Measurements from ENCODE around the gene DGCR2.
"Not testable (repeated sequence)": the region's sequence is repeated elsewhere in the genome, so short reads cannot be mapped to it uniquely, and the experiment has no call there.

Gene DGCR2

GRCh38 chr22:19106886-19107729 is 15.1 kb downstream of the DGCR2 start:
- DNase-seq: no peak

DNA sequence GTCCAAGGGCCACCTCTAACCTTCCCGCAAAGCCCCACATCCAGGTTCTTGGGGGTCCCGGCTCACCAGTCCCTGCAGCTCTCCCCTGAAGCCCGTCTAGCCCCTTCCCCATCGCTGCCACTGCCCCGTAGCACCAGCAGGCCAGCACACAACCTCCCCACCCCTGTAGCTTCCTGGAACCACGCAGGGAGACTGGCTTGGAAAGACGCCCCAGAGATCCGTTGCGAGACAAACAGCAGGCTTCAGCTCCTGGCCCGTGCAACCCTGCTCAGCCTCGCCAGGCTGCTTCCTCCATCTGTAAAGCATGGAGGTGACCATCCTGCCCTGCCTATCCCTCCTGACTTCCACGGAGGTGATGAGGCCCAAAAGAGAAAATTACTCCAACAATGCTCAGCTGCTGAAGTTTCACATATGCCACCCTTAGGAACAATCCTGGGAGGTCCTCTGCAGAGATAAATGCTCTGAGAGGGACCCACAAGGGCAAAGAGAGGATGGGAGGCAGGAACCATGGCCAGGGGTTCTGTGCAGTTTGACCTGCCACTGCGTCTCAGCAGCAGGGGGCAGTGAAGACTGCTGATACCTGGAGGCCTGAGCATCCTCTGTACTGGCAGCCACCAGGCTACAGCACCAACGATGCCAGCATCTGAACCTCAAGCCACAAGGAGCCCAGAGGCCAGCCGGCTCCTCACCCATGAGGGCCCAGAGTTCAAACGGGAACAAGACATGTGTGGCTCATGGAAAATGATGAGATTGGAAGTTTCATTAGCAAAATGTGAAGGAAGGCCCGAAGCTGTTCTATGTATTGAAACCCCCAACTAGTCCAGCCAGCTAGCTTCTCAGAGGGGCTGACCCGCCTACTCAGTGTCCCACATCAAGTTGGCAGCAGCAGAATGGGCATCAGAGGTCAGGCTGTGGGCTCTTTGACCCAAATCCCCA is 16.1 kb downstream of the DGCR2 start:
- DNase-seq: no peak

GRCh38 chr22:19105456-19105855 is 16.8 kb downstream of the DGCR2 start:
- no peak for DNase-seq

GRCh38 chr22:19103880-19104821 is 18.1 kb downstream of the DGCR2 start:
- no peak for DNase-seq

GRCh38 chr22:19098157-19098556 is 24.1 kb downstream of the DGCR2 start:
- no peak for DNase-seq

DNA sequence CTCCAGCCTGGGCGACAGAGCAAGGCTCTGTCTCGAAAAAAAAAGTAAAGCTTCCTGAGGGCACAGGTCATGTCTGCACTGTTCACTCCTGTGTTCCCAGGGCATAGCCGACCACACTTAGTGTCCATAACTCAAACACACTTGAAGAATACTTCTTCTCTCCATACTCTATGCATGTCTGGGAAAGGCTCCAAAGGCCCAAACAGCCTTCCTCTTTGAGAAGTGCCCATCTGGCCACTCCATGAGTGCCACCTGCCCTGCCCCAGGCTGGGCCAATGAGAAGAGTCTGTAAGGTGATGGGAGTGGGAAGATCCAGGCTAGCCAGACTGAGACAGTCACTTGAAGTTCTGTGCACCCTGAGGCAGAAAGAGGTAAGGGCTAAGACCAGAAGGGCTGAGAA is 24.7 kb downstream of the DGCR2 start:
- no peak for DNase-seq

DNA sequence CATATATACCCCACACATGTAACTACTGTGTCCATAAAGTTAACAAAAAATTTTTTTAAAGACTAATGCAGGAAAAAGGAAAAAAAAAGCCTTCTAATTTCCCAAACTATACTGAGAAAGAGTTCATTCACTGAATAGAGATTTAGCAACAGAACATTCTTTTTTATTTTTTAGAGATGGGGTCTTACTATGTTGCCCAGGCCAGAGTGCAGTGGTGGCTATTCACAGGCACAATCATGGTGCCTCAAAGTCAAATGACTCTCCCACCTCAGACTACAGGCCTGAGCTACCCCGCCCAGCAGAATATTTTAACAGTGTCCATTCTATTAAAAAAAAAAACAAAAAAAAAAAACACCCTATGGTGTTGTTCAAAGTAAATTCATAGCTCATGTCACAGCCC is 25.7 kb downstream of the DGCR2 start:
- DNase-seq: no peak

DNA sequence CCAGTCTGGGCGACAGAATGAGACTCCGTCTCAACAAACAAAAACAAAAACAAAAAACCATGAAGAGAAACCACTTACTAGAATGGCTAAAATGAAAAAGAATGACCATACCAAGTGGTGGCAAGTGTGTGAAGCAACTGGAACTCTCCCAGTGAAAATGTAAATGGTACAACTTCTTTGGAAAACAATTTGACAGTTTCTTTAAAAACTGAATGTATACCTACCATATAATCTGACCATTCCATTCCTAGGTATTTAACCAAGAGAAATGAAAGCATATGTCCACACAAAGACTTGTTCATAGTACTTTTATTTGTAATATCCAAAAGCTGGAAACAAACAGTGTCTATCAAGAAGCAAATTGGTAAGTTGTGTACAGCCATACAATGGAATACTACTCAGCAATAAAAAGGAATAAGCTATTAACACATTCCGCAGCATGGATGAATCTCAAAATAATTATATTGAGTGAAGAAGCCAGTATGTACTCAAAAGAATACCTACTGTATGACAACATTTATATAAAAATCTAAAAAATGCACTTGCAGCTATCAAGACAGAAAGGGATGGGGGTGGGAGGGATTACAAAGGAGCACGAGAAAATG is 27.7 kb downstream of the DGCR2 start:
- no peak for DNase-seq

DNA sequence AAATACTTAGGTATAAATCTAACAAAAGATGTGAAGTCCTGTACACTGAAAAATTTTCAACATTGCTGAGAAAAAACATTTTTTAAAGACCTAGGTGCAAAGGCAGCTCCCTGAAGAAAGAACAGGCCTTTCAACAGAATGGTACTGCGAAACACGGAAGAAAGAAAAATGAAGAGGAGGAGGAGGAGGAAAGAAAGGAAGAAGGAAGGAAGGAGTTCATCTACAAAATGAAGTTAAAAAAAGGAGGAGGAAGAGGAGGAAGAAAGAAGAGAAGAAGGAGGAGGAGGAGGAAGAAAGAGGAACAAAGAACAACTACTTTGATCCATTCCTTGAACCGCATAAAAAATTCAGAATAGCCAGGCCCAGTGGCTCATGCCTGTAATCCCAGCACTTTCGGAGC is 29.5 kb downstream of the DGCR2 start:
- no peak for DNase-seq

DNA sequence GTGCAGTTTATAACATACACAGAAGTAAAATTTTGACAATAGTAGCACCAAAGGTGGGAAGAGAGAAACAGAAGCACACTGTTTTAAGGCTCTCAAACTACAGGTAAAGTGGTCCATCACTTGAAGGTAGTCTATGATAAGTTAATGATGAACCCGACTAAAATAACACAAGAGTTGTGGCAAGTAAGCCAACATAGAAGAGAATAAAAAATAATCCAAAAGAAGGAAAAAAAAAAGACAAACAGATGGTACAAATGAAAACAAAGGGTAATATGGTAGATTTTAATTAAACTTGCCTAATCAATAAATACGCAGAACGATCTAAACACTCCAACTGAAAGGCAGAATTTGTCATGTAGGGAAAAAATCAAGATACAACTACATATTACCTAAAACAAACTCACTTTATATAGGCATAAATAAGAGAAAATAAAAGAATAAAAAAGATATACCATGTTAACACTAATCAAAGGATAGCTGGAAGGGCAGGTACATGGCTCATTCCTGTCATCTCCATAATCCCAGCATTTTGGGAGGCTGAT is 31.6 kb downstream of the DGCR2 start:
- no peak for DNase-seq

DNA sequence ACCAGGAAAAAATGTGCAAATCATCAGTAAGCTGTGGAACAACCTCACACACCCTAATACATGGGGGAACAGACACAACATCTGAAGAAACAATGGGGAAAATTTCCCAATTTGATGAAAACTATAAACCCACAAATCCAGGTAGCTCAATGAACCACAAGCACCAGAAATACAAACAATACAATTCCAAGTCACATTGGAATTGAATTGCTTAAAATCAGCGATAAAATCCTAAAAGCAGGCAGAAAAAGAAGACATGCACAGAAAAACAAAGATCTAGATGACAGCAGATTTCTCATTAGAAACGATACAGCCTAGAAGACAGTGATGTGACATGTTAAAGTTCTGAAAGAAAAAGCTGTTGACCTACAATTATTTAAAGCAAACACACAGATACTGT is 32.0 kb downstream of the DGCR2 start:
- DNase-seq: no peak

GRCh38 chr22:19088866-19089595 is 33.2 kb downstream of the DGCR2 start:
- DNase-seq: no peak

DNA sequence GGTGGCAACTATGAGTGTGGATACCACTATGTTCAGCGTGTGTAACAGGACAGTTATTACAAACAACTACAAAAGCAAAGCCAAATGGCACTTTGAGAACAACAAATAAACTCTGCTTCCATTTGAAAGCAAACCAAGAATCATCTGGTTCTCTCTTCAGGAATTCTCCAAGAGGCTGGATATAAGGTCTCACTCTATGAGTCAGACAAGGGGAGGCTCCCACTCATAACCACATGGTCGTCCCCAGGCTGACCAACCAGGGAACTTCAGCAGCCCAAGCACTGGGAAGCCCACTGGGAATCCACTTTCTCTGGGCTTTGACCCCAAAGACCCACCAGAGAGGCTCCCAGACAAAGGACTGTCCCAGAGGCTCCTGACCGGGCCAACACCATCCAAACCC is 35.3 kb downstream of the DGCR2 start:
- DNase-seq: peak; percentile 51

DNA sequence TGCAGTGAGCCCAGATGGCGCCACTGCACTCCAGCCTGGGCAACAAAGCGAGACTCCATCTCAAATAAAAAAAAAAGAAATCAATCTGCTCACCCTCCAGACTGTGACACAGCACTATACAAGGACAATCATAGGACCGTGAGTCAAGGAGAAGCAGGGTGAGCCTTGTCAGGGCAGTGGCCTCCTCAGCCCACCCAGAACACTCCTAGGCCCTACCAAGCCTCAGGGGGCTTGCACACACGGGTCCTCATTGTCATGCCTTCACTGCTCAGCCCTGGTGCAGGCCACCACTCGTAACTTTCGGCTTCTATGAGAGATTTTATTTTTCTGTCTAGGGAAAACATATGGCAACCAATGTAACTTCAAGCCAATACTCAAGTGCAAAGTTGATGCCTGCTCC is 35.8 kb downstream of the DGCR2 start:
- DNase-seq: peak; percentile 46

DNA sequence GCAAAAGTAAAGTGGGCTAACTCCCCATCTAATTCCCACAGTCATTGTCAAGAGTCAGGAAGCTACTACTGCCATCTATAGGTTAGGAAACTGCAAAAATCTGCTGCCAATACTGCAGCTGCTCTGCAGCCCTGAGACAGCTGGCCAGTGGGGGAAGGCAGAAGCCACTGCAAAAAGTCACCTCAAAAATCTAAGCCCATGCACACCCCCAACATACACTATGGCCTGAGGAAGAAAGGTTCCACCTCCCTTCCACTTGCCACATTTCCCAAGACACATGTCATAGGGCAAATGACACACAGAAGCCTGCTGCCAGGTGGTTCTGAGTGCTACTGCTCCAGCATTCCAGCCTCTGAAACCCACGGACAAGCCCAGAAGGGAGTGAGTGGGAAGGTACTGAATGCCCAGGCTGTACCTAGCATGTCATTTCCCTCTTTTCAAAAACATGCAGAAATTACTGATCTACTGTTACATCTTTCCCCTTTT is 36.9 kb downstream of the DGCR2 start:
- peak; percentile 39 for DNase-seq

DNA sequence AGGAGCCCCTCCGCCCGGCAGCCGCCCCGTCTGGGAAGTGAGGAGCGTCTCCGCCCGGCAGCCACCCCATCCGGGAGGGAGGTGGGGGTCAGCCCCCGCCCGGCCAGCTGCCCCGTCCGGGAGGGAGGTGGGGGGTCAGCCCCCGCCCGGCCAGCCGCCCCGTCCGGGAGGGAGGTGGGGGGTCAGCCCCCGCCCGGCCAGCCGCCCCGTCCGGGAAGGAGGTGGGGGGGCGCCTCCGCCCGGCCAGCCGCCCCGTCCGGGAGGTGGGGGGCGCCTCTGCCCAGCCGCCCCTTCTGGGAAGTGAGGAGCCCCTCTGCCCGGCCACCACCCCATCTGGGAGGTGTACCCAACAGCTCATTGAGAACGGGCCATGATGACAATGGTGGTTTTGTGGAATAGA is 37.6 kb downstream of the DGCR2 start:
- DNase-seq: not testable (repeated sequence)

DNA sequence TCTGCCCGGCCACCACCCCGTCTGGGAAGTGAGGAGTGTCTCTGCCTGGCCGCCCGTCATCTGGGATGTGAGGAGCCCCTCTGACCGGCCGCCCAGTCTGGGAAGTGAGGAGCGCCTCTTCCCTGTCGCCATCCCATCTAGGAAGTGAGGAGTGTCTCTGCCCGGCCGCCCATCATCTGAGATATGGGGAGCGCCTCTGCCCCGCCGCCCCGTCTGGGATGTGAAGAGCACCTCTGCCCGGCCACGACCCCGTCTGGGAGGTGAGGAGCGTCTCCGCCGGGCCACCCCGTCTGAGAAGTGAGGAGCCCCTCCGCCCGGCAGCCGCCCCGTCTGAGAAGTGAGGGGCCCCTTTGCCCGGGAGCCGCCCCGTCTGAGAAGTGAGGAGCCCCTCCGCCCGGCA is 38.1 kb downstream of the DGCR2 start:
- DNase-seq: not testable (repeated sequence)

DNA sequence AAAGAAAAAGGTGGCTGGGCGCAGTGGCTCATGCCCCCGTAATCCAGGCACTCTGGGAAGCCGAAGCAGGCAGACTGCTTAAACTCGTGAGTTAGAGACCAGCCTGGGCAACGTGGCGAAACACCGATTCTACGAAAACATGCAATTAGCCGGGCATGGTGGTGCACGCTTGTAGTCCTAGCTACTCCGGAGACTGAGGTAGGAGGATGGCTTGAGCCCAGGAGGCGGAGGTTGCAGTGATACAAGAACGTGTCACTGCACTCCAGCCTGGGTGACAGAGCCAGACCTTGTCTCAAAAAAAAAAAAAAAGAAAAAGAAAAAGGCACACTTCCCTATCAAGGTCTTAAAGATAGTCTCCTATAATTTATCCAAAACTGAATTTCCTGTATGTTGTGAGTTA is 39.4 kb downstream of the DGCR2 start:
- no peak for DNase-seq

GRCh38 chr22:19082101-19082500 is 40.1 kb downstream of the DGCR2 start:
- no peak for DNase-seq

DNA sequence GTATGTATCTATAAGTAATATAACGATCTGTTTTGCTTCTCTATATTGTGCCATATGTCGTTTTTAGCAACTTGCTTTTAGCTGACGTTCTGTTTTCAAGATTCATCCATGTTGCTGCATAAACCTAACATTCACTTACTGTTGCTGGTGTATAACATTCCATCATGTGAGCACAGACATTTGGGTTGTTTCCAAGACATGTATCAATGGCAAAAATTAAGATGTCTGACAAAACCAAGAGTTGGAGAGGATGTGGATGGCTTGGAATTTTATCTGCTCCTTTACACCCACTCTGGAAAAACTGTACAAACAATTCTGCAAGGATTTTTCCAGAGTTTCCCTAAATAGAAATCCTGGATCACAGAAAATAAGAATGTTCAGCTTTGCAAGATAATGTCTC is 40.9 kb downstream of the DGCR2 start:
- no peak for DNase-seq

DNA sequence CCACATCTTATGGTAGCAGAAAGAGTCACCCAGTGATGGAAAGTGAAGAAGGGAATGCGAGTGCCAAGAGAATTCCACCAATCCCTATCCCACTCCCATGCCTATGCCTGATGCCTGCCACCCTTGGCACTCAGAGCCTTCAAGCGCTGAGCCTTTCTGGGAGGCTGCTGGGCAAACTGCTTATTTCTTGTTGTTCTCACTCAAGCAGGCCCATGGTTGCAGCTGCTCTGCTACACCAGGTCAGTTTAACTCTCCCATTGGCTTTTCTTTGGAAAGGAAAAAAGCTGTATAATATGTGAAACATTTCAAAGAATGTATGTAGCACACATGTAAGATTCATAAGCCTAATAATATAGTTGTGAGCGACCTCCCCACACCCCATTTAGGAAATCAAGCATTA is 41.4 kb downstream of the DGCR2 start:
- DNase-seq: no peak

All from suppressor macrophage treated with lipopolysaccharide for 4 hours (primary cell).